HEK293T (cell line): ENCODE results near the gene CTNNA3.

ENCODE experiments used
- ELF4 ChIP-seq: fragments of 450-650 bp; IDR thresholded peaks from 2 replicates; pipeline ENCODE4 v1.6.1; 2017; ENCODE audit warnings: antibody characterized with exemption
- FOXA1 ChIP-seq: fragments of 450-650 bp; IDR thresholded peaks from 2 replicates; pipeline ENCODE4 v1.6.1; 2016; ENCODE audit warnings: mild to moderate bottlenecking
- HDGF ChIP-seq: fragments of 450-650 bp; IDR thresholded peaks from 2 replicates; pipeline ENCODE4 v1.6.1; 2017; ENCODE audit warnings: antibody characterized with exemption, borderline replicate concordance
- L3MBTL2 ChIP-seq: fragments of 450-650 bp; conservative IDR thresholded peaks from 2 replicates; pipeline ENCODE4 v1.6.1; 2016; ENCODE audit warnings: mild to moderate bottlenecking
- NFRKB ChIP-seq: fragments of 450-650 bp; IDR thresholded peaks from 2 replicates; pipeline ENCODE4 v1.6.1; 2016; ENCODE audit warnings: mild to moderate bottlenecking, moderate library complexity
- SP1 ChIP-seq: fragments of 450-650 bp; IDR thresholded peaks from 2 replicates; pipeline ENCODE4 v1.6.1; 2017

- TF ChIP-seq SP1 (no peak), L3MBTL2 (no peak), HDGF (no peak), NFRKB (no peak), FOXA1 (no peak), ELF4 (no peak)
Measured at GRCh38 chr10:66835400-66835799, 860.6 kb downstream of the CTNNA3 start.
